Measurements from ENCODE around the gene GFRA1. TPM values are rescaled to one million over a fixed set of nuclear protein-coding genes. Genes with fewer than 3 reads are reported as not detected.

Gene GFRA1
- total RNA-seq, 1 experiment from 2014 or later, result not detected

DNA sequence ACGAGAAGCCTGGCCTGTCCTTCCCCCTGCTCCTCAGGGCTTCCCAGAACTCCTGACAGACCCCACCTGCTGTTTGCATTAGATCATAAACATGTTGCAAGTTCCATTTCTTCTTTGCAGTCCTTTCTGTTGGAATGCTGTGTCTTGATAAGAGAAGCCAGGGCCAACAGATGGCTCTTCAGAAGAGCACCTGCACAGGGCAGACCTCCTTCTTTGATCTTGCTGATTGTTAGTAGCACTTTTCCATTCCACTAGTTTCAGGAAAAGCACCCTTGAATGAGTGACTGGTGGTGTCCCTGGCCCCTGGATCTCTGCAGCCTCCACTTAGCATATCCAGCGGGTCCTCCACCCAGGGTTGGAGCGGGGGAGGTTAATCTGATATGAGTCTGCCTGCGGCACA, 243.2 kb downstream of the GFRA1 start:
- TF ChIP-seq EZH2 (IDR thresholded peaks at IDR 0.05; ENCODE audit: borderline replicate concordance, low read depth, low read length, poor library complexity, severe bottlenecking), result no peak
- TF ChIP-seq, protein P1, sequence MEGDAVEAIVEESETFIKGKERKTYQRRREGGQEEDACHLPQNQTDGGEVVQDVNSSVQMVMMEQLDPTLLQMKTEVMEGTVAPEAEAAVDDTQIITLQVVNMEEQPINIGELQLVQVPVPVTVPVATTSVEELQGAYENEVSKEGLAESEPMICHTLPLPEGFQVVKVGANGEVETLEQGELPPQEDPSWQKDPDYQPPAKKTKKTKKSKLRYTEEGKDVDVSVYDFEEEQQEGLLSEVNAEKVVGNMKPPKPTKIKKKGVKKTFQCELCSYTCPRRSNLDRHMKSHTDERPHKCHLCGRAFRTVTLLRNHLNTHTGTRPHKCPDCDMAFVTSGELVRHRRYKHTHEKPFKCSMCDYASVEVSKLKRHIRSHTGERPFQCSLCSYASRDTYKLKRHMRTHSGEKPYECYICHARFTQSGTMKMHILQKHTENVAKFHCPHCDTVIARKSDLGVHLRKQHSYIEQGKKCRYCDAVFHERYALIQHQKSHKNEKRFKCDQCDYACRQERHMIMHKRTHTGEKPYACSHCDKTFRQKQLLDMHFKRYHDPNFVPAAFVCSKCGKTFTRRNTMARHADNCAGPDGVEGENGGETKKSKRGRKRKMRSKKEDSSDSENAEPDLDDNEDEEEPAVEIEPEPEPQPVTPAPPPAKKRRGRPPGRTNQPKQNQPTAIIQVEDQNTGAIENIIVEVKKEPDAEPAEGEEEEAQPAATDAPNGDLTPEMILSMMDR (conservative IDR thresholded peaks at IDR 0.05; ENCODE audit: low read depth, low read length), result no peak
- Histone ChIP-seq H3K9me3 (ENCODE audit: low read depth, low read length, poor library complexity, severe bottlenecking) (no peaks in the 10 kb centered on the region), H3K4me3 (ENCODE audit: low read depth, low read length, poor library complexity, severe bottlenecking) (no peak overlapping the region), H3K27me3 (replicated peaks; ENCODE audit: insufficient read depth, low read depth, low read length, poor library complexity) (no peaks in the 10 kb centered on the region), H3K4me1 (ENCODE audit: insufficient read depth, low read length, poor library complexity, severe bottlenecking) (no peaks in the 10 kb centered on the region), H3K36me3 (ENCODE audit: insufficient read depth, low read length, poor library complexity, severe bottlenecking) (no peaks in the 10 kb centered on the region), H3K27ac (ENCODE audit: low read depth, low read length, poor library complexity, severe bottlenecking) (no peak overlapping the region)
- no TSS peak for BruUV-seq (replicated peaks)
- CTCF ChIA-PET, result no interaction called here
- no peak for DNase-seq (ENCODE audit: low spot score)
- POLR2A ChIA-PET (ENCODE audit: low non-redundant PET), result no interaction called here
- intact Hi-C loops (cut with micrococcal nuclease; ENCODE audit: unreplicated experiment), result no loop called here

DNA sequence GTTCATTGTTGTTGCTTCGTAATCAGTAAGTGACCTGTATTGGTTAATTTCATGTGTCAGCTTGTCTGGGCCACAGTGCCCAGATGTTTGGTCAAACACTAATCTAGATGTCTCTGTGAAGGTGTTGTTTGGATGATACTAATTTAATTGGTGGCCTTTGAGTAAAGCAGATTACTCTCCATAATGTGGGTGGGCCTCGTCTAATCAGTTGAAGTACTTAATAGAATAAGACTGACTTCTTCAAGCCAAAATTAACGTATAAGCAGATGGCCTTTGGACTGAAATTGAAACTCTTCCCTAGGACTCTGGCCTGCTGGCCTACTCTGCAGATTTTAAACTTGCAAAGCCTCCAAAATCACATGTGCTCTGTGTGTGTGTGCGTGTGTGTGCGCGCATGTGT, 245.7 kb downstream of the GFRA1 start:
- Histone ChIP-seq H3K27ac (ENCODE audit: low read depth, low read length, poor library complexity, severe bottlenecking) (no peak overlapping the region), H3K4me1 (ENCODE audit: insufficient read depth, low read length, poor library complexity, severe bottlenecking) (no peaks in the 10 kb centered on the region), H3K9me3 (ENCODE audit: low read depth, low read length, poor library complexity, severe bottlenecking) (no peaks in the 10 kb centered on the region), H3K4me3 (ENCODE audit: low read depth, low read length, poor library complexity, severe bottlenecking) (no peak overlapping the region), H3K27me3 (replicated peaks; ENCODE audit: insufficient read depth, low read depth, low read length, poor library complexity) (peaks cover 10% of the 10 kb centered on the region), H3K36me3 (ENCODE audit: insufficient read depth, low read length, poor library complexity, severe bottlenecking) (no peaks in the 10 kb centered on the region)
- ChIA-PET CTCF (no interaction called here), POLR2A (ENCODE audit: low non-redundant PET) (no interaction called here)
- BruUV-seq (replicated peaks), result no TSS peak
- no peak for DNase-seq (ENCODE audit: low spot score)
- TF ChIP-seq EZH2 (IDR thresholded peaks at IDR 0.05; ENCODE audit: borderline replicate concordance, low read depth, low read length, poor library complexity, severe bottlenecking), result no peak
- TF ChIP-seq, protein P1 (conservative IDR thresholded peaks at IDR 0.05; ENCODE audit: low read depth, low read length), result no peak
- intact Hi-C loops (cut with micrococcal nuclease; ENCODE audit: unreplicated experiment), result no loop called here

DNA sequence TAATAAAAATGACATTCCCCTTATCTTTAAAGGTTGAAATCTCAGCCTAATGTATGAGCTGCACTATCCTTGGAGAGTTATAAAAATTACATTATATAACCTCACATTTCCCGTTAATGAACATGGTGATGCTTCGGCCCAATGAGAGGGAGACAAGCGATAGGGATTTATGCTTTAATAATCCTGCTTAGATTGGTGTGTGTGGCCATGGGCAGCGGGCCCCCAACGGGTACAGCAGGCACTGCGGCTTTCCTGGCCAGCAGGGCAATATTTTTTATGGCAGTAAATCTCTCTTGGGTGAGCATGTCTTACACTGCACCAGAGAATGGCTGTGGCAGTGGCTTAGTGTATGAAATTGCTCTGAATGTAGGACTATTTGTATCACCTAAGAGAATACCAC, 246.3 kb downstream of the GFRA1 start:
- BruUV-seq (replicated peaks), result no TSS peak
- CTCF ChIA-PET, result no interaction called here
- POLR2A ChIA-PET (ENCODE audit: low non-redundant PET), result no interaction called here
- TF ChIP-seq EZH2 (IDR thresholded peaks at IDR 0.05; ENCODE audit: borderline replicate concordance, low read depth, low read length, poor library complexity, severe bottlenecking), result no peak
- TF ChIP-seq, protein P1 (conservative IDR thresholded peaks at IDR 0.05; ENCODE audit: low read depth, low read length), result no peak
- Histone ChIP-seq H3K27me3 (replicated peaks; ENCODE audit: insufficient read depth, low read depth, low read length, poor library complexity) (peaks cover 10% of the 10 kb centered on the region), H3K36me3 (ENCODE audit: insufficient read depth, low read length, poor library complexity, severe bottlenecking) (no peaks in the 10 kb centered on the region), H3K4me3 (ENCODE audit: low read depth, low read length, poor library complexity, severe bottlenecking) (no peak overlapping the region), H3K4me1 (ENCODE audit: insufficient read depth, low read length, poor library complexity, severe bottlenecking) (no peaks in the 10 kb centered on the region), H3K9me3 (ENCODE audit: low read depth, low read length, poor library complexity, severe bottlenecking) (no peaks in the 10 kb centered on the region), H3K27ac (ENCODE audit: low read depth, low read length, poor library complexity, severe bottlenecking) (no peak overlapping the region)
- no peak for DNase-seq (ENCODE audit: low spot score)
- intact Hi-C loops (cut with micrococcal nuclease; ENCODE audit: unreplicated experiment), result no loop called here

Data from A673 (cell line).